ENCODE data around the gene STAB1. TPM values are rescaled to one million over a fixed set of nuclear protein-coding genes. Genes with fewer than 3 reads are reported as not detected.
"Not testable (repeated sequence)": the region's sequence is repeated elsewhere in the genome, so short reads cannot be mapped to it uniquely, and the experiment has no call there.

Gene STAB1
- total RNA-seq, 4 donors from 2014 or later = 10.3 to 27.2 (median 23.3) TPM

DNA sequence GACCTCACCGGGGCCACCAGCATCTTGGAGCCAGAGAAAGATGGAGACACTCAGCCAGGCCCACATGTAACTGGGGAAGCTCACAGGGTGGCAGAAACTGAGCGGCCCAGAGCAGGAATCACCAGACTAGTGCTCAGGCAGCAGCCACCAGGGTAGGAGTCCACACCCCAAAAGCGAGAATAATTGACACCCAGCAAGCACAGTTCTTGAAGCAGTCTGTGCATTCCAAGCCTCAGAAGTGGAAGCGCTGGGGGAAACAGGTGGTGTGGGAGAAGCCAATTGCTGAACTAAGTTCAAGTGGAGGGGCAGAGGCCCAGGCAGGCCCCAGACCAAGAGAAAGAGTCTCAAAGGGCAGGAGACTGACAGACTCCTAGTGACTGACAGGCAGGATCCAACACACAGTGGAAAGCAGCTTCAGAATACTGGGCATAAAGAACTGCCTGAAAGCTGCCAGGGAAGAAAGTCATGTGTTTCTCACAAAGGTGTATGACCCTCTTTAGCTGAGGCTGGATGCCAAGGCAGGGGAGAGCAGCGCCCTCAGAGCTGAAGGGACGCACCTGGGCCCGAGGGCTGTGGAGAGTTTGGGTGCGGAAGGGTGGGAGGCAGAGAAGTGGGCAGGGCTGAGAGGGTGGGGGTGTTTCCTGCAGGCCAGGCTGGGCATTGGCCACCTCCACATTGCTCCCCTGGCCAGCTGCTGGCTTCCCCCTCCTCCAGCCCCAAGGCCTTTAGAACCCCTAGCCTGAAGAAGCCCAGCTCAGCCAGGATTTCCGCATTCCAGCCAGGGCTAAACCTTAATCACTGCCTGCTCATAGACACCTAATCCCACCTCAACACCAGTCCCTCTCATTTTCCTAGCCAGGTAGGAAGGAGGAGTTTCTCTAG lies 30.8 kb downstream of the STAB1 start:
- TF ChIP-seq, protein P1, sequence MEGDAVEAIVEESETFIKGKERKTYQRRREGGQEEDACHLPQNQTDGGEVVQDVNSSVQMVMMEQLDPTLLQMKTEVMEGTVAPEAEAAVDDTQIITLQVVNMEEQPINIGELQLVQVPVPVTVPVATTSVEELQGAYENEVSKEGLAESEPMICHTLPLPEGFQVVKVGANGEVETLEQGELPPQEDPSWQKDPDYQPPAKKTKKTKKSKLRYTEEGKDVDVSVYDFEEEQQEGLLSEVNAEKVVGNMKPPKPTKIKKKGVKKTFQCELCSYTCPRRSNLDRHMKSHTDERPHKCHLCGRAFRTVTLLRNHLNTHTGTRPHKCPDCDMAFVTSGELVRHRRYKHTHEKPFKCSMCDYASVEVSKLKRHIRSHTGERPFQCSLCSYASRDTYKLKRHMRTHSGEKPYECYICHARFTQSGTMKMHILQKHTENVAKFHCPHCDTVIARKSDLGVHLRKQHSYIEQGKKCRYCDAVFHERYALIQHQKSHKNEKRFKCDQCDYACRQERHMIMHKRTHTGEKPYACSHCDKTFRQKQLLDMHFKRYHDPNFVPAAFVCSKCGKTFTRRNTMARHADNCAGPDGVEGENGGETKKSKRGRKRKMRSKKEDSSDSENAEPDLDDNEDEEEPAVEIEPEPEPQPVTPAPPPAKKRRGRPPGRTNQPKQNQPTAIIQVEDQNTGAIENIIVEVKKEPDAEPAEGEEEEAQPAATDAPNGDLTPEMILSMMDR (IDR thresholded peaks at IDR 0.05 in 4 of 5, conservative IDR thresholded peaks at IDR 0.05 in 1 of 5) = no peak
- TF ChIP-seq POLR2A (IDR thresholded peaks at IDR 0.05) = no peak
- Histone ChIP-seq H3K4me3 (no peak overlapping the region), H3K36me3 (no peaks in the 10 kb centered on the region), H3K4me1 (peaks cover 23 to 25% of the 10 kb centered on the region in 2 donors), H3K27ac (peak overlapping the region; percentile 61 to 80 (median 70)), H3K9me3 (no peaks in the 10 kb centered on the region), H3K27me3 (no peaks in the 10 kb centered on the region)
- intact Hi-C loops (cut with DNase I; ENCODE audit: low total_unique reads) (no loop called here), in situ Hi-C loops (cut with MboI; ENCODE audit: low sequenced_read_pairs in 4 of 4) (no loop called here)
- no peak for DNase-seq
- ATAC-seq = no peak

DNA sequence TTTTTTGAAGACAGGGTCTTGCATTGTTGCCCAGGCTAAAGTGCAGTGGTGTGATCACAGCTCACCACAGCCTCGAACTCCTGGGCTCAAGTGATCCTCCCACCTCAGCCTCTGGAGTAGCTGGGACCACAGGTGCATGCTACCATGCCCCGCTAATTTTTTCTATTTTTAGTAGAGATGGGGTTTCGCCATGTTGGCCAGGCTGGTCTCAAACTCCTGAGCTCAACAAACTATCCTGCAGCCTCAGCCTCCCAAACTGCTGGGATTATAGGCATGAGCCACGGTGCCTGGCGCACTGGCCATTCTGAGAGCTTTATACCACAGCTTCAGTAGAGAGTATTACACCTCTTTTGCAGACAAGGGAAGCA lies 31.5 kb downstream of the STAB1 start:
- H3K4me1 ChIP-seq = peaks cover 28 to 32% of the 10 kb centered on the region in 2 donors
- in situ Hi-C loops (cut with MboI; ENCODE audit: low sequenced_read_pairs in 4 of 4); H3K36me3 ChIP-seq; DNase-seq; intact Hi-C loops (cut with DNase I; ENCODE audit: low total_unique reads); H3K27me3 ChIP-seq; H3K9me3 ChIP-seq; H3K4me3 ChIP-seq; ATAC-seq: not testable (repeated sequence)
- H3K27ac ChIP-seq = peak overlapping the region in 3 of 4 donors; percentile 67 to 80 (median 72)

DNA sequence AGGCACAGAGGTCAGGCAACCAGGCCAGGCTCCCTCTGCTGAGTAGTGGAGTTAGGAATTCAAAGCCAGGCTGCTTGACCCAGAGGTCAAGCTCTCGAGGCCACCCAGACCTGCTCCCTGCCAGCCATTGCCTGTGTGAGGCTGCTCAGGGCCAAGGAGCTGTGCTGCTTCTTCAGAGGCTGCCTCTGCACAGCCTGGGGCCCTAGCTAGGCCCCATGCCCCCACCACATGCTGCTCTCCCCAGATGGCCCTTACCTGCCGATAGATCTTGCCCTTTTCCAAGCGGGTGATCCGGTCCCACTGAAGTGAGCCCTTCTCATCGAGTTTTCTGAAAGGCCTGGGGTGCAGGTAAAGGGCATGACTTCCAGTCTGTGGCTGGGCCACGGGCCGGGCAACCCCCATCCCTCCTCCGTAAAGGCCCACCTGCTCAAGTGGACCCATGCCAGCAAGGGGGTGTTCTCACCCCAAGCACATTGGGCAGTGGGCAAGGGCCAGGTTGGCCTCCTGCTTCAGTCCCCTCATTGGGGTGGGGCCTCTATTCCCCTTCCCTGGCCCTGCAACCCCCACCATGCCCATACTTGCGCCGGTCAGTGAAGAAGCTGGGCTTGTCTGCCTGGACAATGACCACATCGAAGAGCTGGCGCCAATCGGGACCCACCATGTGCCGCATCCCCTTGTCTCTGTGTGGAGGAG lies 32.0 kb downstream of the STAB1 start:
- intact Hi-C loops (cut with DNase I; ENCODE audit: low total_unique reads) = no loop called here
- Histone ChIP-seq H3K4me3 (no peak overlapping the region), H3K27ac (peak overlapping the region in 3 of 4 donors; percentile 5 to 80 (median 67)), H3K27me3 (no peaks in the 10 kb centered on the region), H3K4me1 (peaks cover 33 to 37% of the 10 kb centered on the region in 2 donors), H3K9me3 (no peaks in the 10 kb centered on the region), H3K36me3 (no peaks in the 10 kb centered on the region)
- no peak for TF ChIP-seq POLR2A (IDR thresholded peaks at IDR 0.05)
- TF ChIP-seq, protein P1 (IDR thresholded peaks at IDR 0.05 in 4 of 5, conservative IDR thresholded peaks at IDR 0.05 in 1 of 5) = no peak
- DNase-seq (no peak), ATAC-seq (no peak)
- in situ Hi-C loops (cut with MboI; ENCODE audit: low sequenced_read_pairs in 4 of 4) = no loop called here

DNA sequence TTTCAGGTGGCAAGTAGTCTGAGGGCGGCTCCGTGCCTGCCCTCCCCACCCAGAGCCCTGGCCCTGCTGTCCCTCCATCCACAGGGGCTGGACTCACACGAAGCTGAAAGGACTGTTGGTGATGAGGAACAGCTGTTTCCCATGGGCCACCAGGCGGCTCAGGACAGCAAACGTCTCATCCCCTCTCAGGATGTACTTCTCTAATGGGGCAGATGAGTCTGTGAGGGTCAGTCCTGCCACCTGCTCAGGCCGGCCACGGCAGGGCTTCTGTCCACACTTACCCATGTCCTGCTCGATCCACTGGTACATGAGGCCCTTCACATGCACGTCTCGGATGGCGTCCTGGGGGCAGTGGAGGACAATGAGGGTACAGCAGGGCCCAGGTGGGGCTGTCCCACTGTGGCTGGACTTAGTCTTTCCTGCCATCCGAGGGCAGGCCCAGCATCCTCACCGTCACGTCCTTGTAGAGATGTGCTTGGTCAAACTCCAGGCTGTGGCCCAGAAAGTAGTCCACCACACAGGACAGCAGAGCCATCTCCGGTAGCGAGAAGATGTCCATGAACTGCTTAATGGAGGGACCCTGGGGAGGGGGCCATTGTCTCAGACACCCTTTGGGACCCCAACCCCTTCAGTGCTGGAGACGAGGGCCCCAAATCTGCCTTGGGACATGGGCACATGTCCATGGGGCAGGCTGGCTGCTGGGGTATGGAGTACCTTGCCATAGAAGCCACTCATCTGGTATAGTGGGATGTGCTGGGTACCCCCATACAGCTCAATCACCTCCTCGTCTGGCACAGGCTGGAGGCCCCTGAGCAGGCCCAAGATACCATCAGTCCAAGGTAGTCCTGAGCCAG lies 32.8 kb downstream of the STAB1 start:
- TF ChIP-seq, protein P1 (IDR thresholded peaks at IDR 0.05 in 4 of 5, conservative IDR thresholded peaks at IDR 0.05 in 1 of 5) = no peak
- TF ChIP-seq POLR2A (IDR thresholded peaks at IDR 0.05) = no peak
- Histone ChIP-seq H3K9me3 (no peaks in the 10 kb centered on the region), H3K4me3 (no peak overlapping the region), H3K4me1 (peaks cover 40% of the 10 kb centered on the region in 2 donors), H3K27ac (peak overlapping the region in 2 of 4 donors; percentile 67 to 80), H3K27me3 (no peaks in the 10 kb centered on the region), H3K36me3 (no peaks in the 10 kb centered on the region)
- DNase-seq (peak in 1 of 2 donors; percentile 6), ATAC-seq (no peak)
- in situ Hi-C loops (cut with MboI; ENCODE audit: low sequenced_read_pairs in 4 of 4) = no loop called here
- intact Hi-C loops (cut with DNase I; ENCODE audit: low total_unique reads) = no loop called here

Data from gastrocnemius medialis (tissue), 4 donors.